Adrenal gland (tissue), 12 donors: ENCODE measurements around the gene CACNA1C. TPM values are rescaled to one million over a fixed set of nuclear protein-coding genes. Genes with fewer than 3 reads are reported as not detected.

ENCODE experiments used
- DNase-seq, 7 donors: peaks; one replicate each; pipeline ENCODE4 v3.0.0-alpha.2; 2019 to 2020
- H3K27ac ChIP-seq, 5 donors: fragments of 200-600 bp; sonication (generic) in 4 of 5; 1 replicate in 3 of 5; 2 replicates in 2 of 5; pipeline versions ENCODE4 v1.5.1 to v1.8.0; 2016 to 2020; ENCODE audit warnings: mild to moderate bottlenecking in 1 of 5
- H3K27me3 ChIP-seq: fragments of 200-600 bp; 2 replicates; pipeline ENCODE4 v1.8.0; 2021
- H3K36me3 ChIP-seq, 2 donors: fragments of 200-600 bp; replicated peaks in 1 of 2; 1 replicate in 1 of 2; 2 replicates in 1 of 2; pipeline versions ENCODE4 v1.5.1 to v1.8.0; 2018 to 2022
- H3K4me1 ChIP-seq, 2 donors: fragments of 200-600 bp; replicated peaks in 1 of 2; 1 replicate in 1 of 2; 2 replicates in 1 of 2; pipeline versions ENCODE4 v1.5.1 to v1.8.0; 2018 to 2021
- H3K4me3 ChIP-seq, 4 donors: fragments of 200-600 bp; sonication (generic) in 3 of 4; one replicate each; pipeline ENCODE4 v1.5.1; 2016 to 2018
- H3K9me3 ChIP-seq, 3 donors: fragments of 200-600 bp; sonication (generic) in 1 of 3; replicated peaks in 1 of 3; 1 replicate in 2 of 3; 2 replicates in 1 of 3; pipeline versions ENCODE4 v1.5.1 to v1.8.0; 2016 to 2021
- POLR2A ChIP-seq, 2 donors: fragments of 450-650 bp; IDR thresholded peaks; one replicate each; pipeline ENCODE4 v1.6.1; 2017; ENCODE audit warnings: antibody characterized with exemption in 2 of 2, mild to moderate bottlenecking in 2 of 2, moderate library complexity in 1 of 2
- WGBS, 4 donors: extraction: QIAGEN DNeasy Blood & Tissue Kit in 2 of 4; methylation state at CpG; one replicate each; pipeline versions ENCODE4 v1.1.5 to v1.1.7; 2013 to 2017; 5-methylcytosine and 5-hydroxymethylcytosine counted together
- intact Hi-C, 2 donors: fragments of 100-400 bp; cut with DNase I; formaldehyde crosslinking; loops; one replicate each; pipeline versions ENCODE4 v1.14.1 to v1.15.0; 2022 to 2023
- polyA plus RNA-seq, 3 donors: library from polyadenylated mRNA; stranded (reverse); fragments of 200-250 nt in 2 of 3; fragments of 350-450 nt in 1 of 3; fragmentation: Illumina TruSeq in 1 of 3; extraction: RNeasy Lipid Tissue Mini Kit (QIAGEN cat#74804) in 1 of 3; gene quantifications; one replicate each; pipeline ENCODE4 v1.2.3, GENCODE V29; 2013 to 2014
- total RNA-seq, 9 donors: library from RNA; depleted of rRNA in 4 of 9; stranded (reverse); fragments of >200 nt in 4 of 9; fragments of 120-200 nt in 1 of 9; fragmentation: NEBNext Ultra II Directional in 1 of 9; extraction: Animal tissue kit (Norgen Biotek cat#: 25700) in 1 of 9; gene quantifications; one replicate each; pipeline versions ENCODE4 v1.1.0 to v1.2.4, GENCODE V29; 2013 to 2023
- TF ChIP-seq, protein P1 (sequence below), 6 experiments: fragments of 450-650 bp in 4 of 6; fragments of 200-600 bp in 2 of 6; sonication (generic) in 1 of 6; IDR thresholded peaks; 1 replicate in 5 of 6; 2 replicates in 1 of 6; pipeline versions ENCODE4 v1.5.1 to v1.8.0; 2016 to 2021; ENCODE audit warnings: antibody characterized with exemption in 6 of 6, mild to moderate bottlenecking in 2 of 6, moderate library complexity in 1 of 6
- donor health status: healthy with polysubstance abuse.
- donor health status: Bipolar disorder and iron deficiency.
- donor health status: DM: yes; HTN: yes; CAD: no.
- donor health status: DM: no; HTN: no; CAD: no.
- donor health status: DM: no; HTN: no; CAD: no.
- donor health status: DM: yes; HTN: yes; CAD: no.

CACNA1C gene
- total and polyA plus RNA-seq, 12 donors = 1.4 to 5.8 (median 3.5) TPM

- no peak for TF ChIP-seq POLR2A (IDR thresholded peaks at IDR 0.05)
- TF ChIP-seq, protein P1, sequence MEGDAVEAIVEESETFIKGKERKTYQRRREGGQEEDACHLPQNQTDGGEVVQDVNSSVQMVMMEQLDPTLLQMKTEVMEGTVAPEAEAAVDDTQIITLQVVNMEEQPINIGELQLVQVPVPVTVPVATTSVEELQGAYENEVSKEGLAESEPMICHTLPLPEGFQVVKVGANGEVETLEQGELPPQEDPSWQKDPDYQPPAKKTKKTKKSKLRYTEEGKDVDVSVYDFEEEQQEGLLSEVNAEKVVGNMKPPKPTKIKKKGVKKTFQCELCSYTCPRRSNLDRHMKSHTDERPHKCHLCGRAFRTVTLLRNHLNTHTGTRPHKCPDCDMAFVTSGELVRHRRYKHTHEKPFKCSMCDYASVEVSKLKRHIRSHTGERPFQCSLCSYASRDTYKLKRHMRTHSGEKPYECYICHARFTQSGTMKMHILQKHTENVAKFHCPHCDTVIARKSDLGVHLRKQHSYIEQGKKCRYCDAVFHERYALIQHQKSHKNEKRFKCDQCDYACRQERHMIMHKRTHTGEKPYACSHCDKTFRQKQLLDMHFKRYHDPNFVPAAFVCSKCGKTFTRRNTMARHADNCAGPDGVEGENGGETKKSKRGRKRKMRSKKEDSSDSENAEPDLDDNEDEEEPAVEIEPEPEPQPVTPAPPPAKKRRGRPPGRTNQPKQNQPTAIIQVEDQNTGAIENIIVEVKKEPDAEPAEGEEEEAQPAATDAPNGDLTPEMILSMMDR (IDR thresholded peaks at IDR 0.05) = no peak
- no peak overlapping the region for H3K4me3 ChIP-seq
- no peak for DNase-seq
- intact Hi-C loops = no loop called here
- no peaks in the 10 kb centered on the region for H3K27me3 ChIP-seq
- H3K9me3 ChIP-seq = no peaks in the 10 kb centered on the region
- no peaks in the 10 kb centered on the region for H3K36me3 ChIP-seq
- no peak overlapping the region for H3K27ac ChIP-seq
- peaks cover 0 to 14% of the 10 kb centered on the region in 2 donors for H3K4me1 ChIP-seq
- 72 to 80% (median 75%) methylated on average over 4 of the region's 4 CpGs for WGBS, 4 donors
These were observed 253.9 kb downstream of the CACNA1C start for GRCh38 chr12:2306735-2307134.

GRCh38 chr12:2307550-2307949 lies 254.8 kb downstream of the CACNA1C start:
- H3K36me3 ChIP-seq = no peaks in the 10 kb centered on the region
- H3K4me1 ChIP-seq = peaks cover 0 to 5% of the 10 kb centered on the region in 2 donors
- H3K4me3 ChIP-seq = no peak overlapping the region
- DNase-seq = no peak
- no peak overlapping the region for H3K27ac ChIP-seq
- intact Hi-C loops = no loop called here
- H3K27me3 ChIP-seq = no peaks in the 10 kb centered on the region
- 61 to 95% (median 87%) methylated on average over 2 to 3 of the region's 3 CpGs for WGBS, 4 donors
- no peaks in the 10 kb centered on the region for H3K9me3 ChIP-seq
- TF ChIP-seq, protein P1 (IDR thresholded peaks at IDR 0.05) = no peak
- no peak for TF ChIP-seq POLR2A (IDR thresholded peaks at IDR 0.05)

- Histone ChIP-seq H3K4me3 (no peak overlapping the region), H3K27ac (no peak overlapping the region), H3K4me1 (no peaks in the 10 kb centered on the region), H3K9me3 (no peaks in the 10 kb centered on the region), H3K27me3 (no peaks in the 10 kb centered on the region), H3K36me3 (no peaks in the 10 kb centered on the region)
- TF ChIP-seq, protein P1 (IDR thresholded peaks at IDR 0.05) = no peak
- no peak for TF ChIP-seq POLR2A (IDR thresholded peaks at IDR 0.05)
- WGBS, 4 donors = 77 to 79% (median 79%) methylated on average over 5 of the region's 5 CpGs
- intact Hi-C loops = no loop called here
- DNase-seq = no peak
These were observed 256.9 kb downstream of the CACNA1C start for GRCh38 chr12:2309647-2310046.

GRCh38 chr12:2311020-2311778 lies 258.4 kb downstream of the CACNA1C start:
- 78 to 87% (median 83%) methylated on average over 15 of the region's 15 CpGs for WGBS, 4 donors
- Histone ChIP-seq H3K4me3 (no peak overlapping the region), H3K36me3 (no peaks in the 10 kb centered on the region), H3K4me1 (no peaks in the 10 kb centered on the region), H3K27me3 (no peaks in the 10 kb centered on the region), H3K9me3 (no peaks in the 10 kb centered on the region), H3K27ac (no peak overlapping the region)
- TF ChIP-seq, protein P1 (IDR thresholded peaks at IDR 0.05) = no peak
- no peak for TF ChIP-seq POLR2A (IDR thresholded peaks at IDR 0.05)
- intact Hi-C loops = no loop called here
- no peak for DNase-seq
